Tibial nerve (tissue), 4 donors: Measurements from ENCODE around the gene TUSC1.
A peak's percentile ranks its signal among the peaks of the same experiment; 100 is the strongest.

ENCODE experiments used
- CTCF ChIP-seq, 5 experiments: fragments of 200-600 bp in 3 of 5; fragments of 450-650 bp in 2 of 5; sonication (generic) in 3 of 5; IDR thresholded peaks; one replicate each; pipeline ENCODE4 v1.5.1; 2016 to 2019; ENCODE audit warnings: antibody characterized with exemption in 5 of 5, mild to moderate bottlenecking in 3 of 5, moderate library complexity in 2 of 5
- EP300 ChIP-seq, 2 donors: sonication (generic); formaldehyde crosslinking; IDR thresholded peaks; one replicate each; pipeline ENCODE4 v1.6.1; 2017; ENCODE audit warnings: antibody characterized with exemption in 2 of 2, mild to moderate bottlenecking in 1 of 2
- POLR2A ChIP-seq, 2 donors: fragments of 450-650 bp; IDR thresholded peaks; one replicate each; pipeline ENCODE4 v1.6.1; 2017; ENCODE audit warnings: antibody characterized with exemption in 2 of 2, mild to moderate bottlenecking in 2 of 2, moderate library complexity in 2 of 2

- peak; percentile 55 to 65 for TF ChIP-seq POLR2A (IDR thresholded peaks at IDR 0.05)
- peak in 3 of 5 experiments; percentile 16 to 79 (median 79) for TF ChIP-seq CTCF (IDR thresholded peaks at IDR 0.05)
- TF ChIP-seq EP300 (IDR thresholded peaks at IDR 0.05): peak in 1 of 2 donors; percentile 47
Observed at GRCh38 chr9:25678147-25678666, at the start of gene TUSC1.
